Astrocyte of the cerebellum (primary cell): ENCODE measurements around the gene KIRREL3.

Source experiments
- DNase-seq: peaks from one replicate; pipeline ENCODE4 v3.0.0-alpha.2; 2011; ENCODE audit warnings: low read depth
- H3K4me3 ChIP-seq: 2 replicates; pipeline ENCODE4 v1.5.1; 2011; ENCODE audit warnings: mild to moderate bottlenecking, low read depth, low read length, moderate library complexity
- in situ Hi-C: cut with HindIII; loops from 2 replicates; pipeline ENCODE4 v1.10.0; 2017; ENCODE audit warnings: low sequenced_read_pairs
- TF ChIP-seq, protein P1 (sequence below): IDR thresholded peaks from 2 replicates; pipeline ENCODE4 v1.5.1; 2012; ENCODE audit warnings: low read length, low read depth, moderate library complexity, mild to moderate bottlenecking; ENCODE audit errors: missing control alignments

The KIRREL3 gene

DNA sequence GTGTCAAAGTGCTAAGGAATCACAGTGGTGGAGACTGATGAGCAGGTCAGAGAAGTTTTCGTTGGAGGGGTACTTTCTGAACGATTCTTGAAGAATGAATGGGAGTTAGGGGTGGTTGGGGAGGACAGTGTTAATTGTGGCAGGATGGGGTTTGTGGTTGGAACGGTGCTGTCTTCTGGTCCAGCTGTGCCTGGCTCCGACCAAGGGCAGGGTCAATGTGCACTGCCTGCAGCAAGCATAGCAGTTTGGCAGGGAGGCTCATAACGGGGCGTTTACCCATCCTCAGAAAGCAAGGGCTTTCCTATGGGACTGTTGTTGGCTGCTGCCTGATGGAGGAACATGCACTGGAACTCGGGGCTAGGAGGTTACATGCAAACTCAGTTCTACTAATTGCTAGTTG is 265.8 kb downstream of the KIRREL3 start:
- DNase-seq = no peak

DNA sequence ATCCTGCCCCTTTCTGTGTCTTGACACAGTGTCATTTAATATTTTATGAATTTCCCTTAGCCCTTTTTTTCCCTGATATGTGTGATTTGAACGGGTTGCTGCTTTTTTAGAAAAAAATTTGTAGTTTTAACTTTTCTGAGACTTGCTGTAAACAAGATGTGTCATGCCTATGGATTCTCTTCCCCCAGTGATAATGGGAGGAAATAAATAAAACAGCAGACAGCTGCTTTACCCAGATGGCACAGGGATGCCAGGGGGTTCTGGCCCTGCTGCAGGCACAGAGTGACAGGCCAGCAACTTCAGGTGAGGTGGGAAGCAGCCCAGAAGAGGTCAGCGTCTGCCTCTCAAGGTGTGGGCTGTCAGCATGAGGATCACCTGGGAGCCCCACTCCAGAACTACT is 266.9 kb downstream of the KIRREL3 start:
- no peak for DNase-seq
- TF ChIP-seq, protein P1, sequence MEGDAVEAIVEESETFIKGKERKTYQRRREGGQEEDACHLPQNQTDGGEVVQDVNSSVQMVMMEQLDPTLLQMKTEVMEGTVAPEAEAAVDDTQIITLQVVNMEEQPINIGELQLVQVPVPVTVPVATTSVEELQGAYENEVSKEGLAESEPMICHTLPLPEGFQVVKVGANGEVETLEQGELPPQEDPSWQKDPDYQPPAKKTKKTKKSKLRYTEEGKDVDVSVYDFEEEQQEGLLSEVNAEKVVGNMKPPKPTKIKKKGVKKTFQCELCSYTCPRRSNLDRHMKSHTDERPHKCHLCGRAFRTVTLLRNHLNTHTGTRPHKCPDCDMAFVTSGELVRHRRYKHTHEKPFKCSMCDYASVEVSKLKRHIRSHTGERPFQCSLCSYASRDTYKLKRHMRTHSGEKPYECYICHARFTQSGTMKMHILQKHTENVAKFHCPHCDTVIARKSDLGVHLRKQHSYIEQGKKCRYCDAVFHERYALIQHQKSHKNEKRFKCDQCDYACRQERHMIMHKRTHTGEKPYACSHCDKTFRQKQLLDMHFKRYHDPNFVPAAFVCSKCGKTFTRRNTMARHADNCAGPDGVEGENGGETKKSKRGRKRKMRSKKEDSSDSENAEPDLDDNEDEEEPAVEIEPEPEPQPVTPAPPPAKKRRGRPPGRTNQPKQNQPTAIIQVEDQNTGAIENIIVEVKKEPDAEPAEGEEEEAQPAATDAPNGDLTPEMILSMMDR = no peak
- in situ Hi-C loops = no loop called here
- H3K4me3 ChIP-seq = no peak overlapping the region

More for the DNA sequence above, 265.8 kb downstream of the KIRREL3 start:
- in situ Hi-C loops = no loop called here
- H3K4me3 ChIP-seq = no peak overlapping the region
- TF ChIP-seq, protein P1 = no peak

DNA sequence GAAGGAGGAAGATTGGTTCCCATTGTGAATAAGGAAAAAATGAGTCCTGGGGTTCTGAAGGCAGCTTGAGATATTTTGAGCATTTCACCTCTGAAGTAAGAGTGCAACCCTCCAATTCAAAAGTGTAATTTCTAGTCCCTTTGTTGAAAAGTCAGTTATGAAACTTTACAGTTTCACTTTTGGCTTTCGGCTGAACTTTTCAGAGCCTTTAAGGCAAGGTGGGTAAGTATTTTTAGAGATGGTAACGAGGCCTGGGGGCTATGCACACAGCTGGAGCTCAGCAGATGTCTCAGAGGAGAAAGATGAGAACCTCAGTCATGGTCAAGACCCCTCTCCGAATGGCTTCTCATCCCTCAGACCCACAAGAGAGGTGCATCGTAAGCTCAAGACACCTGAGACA is 267.6 kb downstream of the KIRREL3 start:
- in situ Hi-C loops = no loop called here
- no peak overlapping the region for H3K4me3 ChIP-seq
- TF ChIP-seq, protein P1 = no peak
- no peak for DNase-seq

DNA sequence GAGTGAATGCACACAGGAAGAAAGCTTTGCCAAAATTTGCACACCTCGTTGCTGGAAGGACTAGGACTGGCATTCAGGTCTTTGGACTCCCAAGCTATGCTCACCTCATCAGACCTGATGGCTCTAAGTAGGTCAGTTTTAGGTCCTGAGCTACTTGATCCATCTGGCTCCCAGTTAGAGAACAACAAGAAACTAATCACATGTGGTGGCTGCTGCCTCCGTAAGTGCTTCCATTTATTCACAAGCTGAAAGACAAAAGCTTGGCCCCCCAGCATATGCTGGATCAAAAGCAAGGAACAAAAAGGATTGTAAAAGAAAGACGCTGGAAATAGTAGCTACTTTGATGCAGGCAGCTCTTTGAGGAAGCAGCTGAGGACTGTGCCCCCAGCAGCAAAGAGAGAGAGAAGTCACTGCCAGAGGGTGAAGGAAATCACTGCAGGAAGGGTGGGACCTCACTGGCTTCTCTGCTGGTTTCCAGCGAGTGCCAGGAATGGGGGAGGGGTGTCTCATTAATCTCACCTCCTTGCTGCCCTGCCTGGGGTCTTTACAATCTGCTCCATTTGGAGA is 268.9 kb downstream of the KIRREL3 start:
- TF ChIP-seq, protein P1 = no peak
- no peak for DNase-seq
- in situ Hi-C loops = no loop called here
- no peak overlapping the region for H3K4me3 ChIP-seq

DNA sequence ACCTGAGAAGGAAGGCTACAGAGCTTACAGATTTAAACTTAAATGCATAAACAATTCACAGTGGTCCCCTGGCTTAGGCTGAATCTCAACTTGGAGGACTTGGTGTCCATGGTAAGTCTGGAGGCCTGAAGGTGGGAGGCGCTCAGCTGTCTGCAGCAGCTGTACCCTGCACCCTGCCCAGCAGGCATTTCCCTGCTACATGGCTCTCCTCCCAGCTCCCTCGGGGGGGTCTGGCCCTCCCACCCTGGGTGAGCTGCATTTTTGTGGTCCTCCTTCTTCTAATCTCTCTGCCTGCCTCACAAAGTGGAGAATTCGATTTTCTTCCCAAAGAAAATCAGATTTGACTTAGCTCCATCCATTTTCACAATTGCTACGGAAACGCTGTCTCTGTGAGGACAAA is 273.2 kb downstream of the KIRREL3 start:
- in situ Hi-C loops = no loop called here

DNA sequence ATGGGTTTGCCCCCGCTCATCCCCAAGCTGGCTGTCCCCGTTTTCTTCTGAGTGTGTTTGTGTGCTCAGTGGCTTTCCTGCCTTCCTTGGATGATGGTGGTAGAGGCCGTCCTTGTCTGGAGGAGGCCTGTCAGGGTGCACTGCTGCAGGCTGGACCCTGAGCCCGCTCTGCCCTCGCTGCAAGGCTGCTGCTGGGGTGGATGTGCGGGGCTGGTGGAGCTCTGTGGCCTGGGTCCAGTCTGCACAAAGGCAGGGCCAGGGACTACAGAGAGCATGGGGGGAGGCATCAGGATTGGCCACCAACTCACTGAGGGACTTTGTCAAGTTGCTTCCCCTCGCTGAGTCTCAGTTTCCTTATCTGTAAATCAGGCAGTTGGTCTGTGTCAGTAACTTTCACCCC is 275.0 kb downstream of the KIRREL3 start:
- no peak for DNase-seq
- in situ Hi-C loops = no loop called here
- no peak overlapping the region for H3K4me3 ChIP-seq
- TF ChIP-seq, protein P1 = no peak

More for the DNA sequence above, 273.2 kb downstream of the KIRREL3 start:
- H3K4me3 ChIP-seq = no peak overlapping the region
- DNase-seq = no peak
- TF ChIP-seq, protein P1 = no peak
